ENCODE results near the gene FOXR1.
"Not testable (repeated sequence)": the region's sequence is repeated elsewhere in the genome, so short reads cannot be mapped to it uniquely, and the experiment has no call there.

Gene FOXR1

DNA sequence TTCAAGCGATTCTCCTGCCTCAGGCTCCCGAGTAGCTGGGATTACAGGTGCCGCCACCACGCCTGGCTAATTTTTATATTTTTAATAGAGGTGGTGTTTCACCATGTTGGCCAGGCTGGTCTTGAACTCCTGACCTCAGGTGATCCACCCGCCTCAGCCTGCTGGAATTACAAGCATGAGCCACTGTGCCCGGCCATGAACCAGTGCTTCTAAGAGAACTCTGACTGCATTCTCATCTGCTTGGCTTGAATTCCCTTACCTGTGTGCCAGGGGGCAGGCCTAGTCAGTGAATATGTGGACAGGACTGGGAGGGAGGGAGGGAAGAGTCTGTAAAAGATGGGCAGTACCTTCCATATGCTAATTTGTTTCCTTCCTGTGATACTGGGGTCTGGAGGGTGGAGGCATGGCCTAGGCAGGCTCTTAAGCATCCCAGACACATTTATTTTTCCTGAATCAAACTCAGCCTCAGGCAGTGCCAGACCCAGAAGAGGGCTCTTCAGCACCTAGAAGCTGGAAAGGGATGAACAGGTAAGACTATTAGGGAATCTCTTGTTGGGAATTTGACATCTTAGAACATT, 40.0 kb downstream of the FOXR1 start:
- DNase-seq (no peak), ATAC-seq (peak; percentile 11)
- peak overlapping the region in 1 of 2 donors; percentile 2 for H3K27ac Mint-ChIP-seq
- no peak overlapping the region for H3K4me3 Mint-ChIP-seq
- peaks cover 31% of the 10 kb centered on the region for H3K4me1 Mint-ChIP-seq
- H3K27me3 Mint-ChIP-seq, result no peaks in the 10 kb centered on the region
- H3K9me3 Mint-ChIP-seq, result no peaks in the 10 kb centered on the region

DNA sequence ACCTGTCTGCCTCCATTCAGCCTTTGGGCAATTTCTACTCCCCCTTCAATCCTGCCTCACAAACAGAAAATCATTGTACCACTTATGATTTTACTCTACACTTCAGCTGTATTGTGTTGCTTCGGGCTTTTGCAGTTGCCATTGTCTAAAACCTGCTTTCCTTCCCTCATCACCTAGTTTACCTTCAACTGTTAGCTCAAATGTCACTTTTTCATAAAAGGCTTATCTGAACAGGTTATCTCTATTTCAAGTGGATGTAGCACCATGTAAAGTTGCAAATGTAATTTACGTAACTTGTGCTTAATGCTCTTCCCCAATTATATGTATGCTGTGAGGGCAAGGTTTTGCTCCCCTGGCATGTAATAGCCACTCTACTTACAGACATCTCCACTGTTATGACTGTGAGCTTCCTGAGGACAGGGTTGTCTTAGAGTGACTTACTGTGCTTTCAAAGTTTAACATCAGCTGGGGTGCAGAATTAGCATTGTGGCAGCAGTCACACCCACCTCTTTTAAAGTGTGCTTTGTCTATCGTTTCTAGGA, 41.1 kb downstream of the FOXR1 start:
- no peaks in the 10 kb centered on the region for H3K9me3 Mint-ChIP-seq
- H3K4me1 Mint-ChIP-seq, result peaks cover 30% of the 10 kb centered on the region
- H3K27ac Mint-ChIP-seq, result peak overlapping the region; percentile 9 to 36
- ATAC-seq (no peak), DNase-seq (no peak)
- H3K27me3 Mint-ChIP-seq, result no peaks in the 10 kb centered on the region
- no peak overlapping the region for H3K4me3 Mint-ChIP-seq

- no peak for ATAC-seq
- H3K4me1 Mint-ChIP-seq, result peaks cover 30% of the 10 kb centered on the region
- H3K9me3 Mint-ChIP-seq, result no peaks in the 10 kb centered on the region
- H3K27me3 Mint-ChIP-seq, result no peaks in the 10 kb centered on the region
- H3K4me3 Mint-ChIP-seq, result no peak overlapping the region
- peak overlapping the region in 1 of 2 donors; percentile 38 for H3K27ac Mint-ChIP-seq
- DNase-seq, result no peak
Measured at GRCh38 chr11:119014209-119014924, 42.8 kb downstream of the FOXR1 start.

DNA sequence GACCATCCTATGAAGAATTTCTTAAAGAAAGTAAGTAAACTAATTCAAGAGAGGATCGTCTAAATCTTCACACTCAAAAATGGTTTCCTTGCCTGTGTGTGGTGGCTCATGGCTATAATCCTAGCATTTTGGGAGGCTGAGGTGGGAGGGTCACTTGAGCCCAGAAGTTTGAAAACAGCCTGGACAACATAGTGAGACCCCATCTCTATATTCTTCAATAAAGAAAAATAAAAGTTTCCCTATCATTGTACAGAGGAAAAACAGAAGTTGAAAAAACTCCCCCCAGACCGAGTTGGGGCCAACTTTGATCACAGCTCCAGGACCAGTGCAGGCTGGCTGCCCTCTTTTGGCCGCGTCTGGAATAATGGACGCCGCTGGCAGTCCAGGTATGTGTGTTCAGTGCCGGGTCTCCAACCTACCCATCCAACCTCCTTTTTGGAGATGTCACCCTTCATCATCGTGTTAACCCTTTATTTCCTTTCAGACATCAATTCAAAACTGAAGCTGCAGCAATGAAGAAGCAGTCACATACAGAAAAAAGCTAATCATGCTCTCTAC, 43.6 kb downstream of the FOXR1 start:
- Mint-ChIP-seq H3K27ac (peak overlapping the region in 1 of 2 donors; percentile 81), H3K4me3 (peak overlapping the region; percentile 95 to 99), H3K9me3 (no peaks in the 10 kb centered on the region), H3K4me1 (peaks cover 35% of the 10 kb centered on the region), H3K27me3 (no peaks in the 10 kb centered on the region)
- ATAC-seq, result no peak
- DNase-seq, result no peak

DNA sequence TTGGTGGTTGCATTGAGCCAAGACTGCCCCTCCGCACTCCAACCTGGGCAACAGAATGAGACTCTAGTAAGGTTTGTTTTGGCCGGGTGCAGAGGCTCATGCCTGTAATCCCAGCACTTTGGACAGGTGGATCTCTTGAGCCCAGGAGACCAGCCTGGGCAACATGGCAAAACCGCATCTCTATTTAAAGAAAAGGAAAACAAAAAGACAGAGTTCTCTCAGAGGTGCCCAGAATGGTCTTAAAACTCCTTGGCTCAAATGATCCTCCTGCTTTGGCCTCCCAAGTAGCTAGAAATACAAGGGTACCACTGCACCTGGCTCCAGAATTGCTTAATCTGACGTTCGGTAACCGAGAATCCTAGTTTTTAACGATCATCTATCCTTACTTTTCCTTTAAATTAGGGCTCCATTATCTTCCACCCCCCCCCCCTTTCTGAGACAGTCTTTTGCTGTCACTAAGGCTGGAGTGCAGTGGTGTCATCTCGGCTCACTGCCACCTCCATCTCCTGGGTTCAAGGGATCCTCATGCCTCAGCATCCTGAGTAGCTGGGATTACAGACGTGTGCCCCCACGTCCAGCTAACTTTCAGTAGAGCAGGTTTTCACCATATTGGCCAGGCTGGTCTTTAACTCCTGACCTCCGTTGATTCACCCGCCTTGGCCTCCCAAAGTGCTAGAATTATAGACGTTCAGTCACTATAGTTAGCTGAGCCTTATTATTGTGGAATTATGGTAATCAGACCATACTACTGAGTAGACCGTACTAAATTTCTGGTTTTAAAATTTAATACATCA, 44.9 kb downstream of the FOXR1 start:
- peak overlapping the region in 1 of 2 donors; percentile 99 for H3K27ac Mint-ChIP-seq
- ATAC-seq (no peak), DNase-seq (no peak)
- H3K27me3 Mint-ChIP-seq, result no peaks in the 10 kb centered on the region
- no peaks in the 10 kb centered on the region for H3K9me3 Mint-ChIP-seq
- H3K4me1 Mint-ChIP-seq, result peaks cover 44% of the 10 kb centered on the region
- peak overlapping the region; percentile 95 to 99 for H3K4me3 Mint-ChIP-seq

GRCh38 chr11:119017377-119017776, 45.8 kb downstream of the FOXR1 start:
- not testable (repeated sequence) for ATAC-seq, H3K27me3 Mint-ChIP-seq
- H3K4me3 Mint-ChIP-seq, result peak overlapping the region; percentile 95 to 99

DNA sequence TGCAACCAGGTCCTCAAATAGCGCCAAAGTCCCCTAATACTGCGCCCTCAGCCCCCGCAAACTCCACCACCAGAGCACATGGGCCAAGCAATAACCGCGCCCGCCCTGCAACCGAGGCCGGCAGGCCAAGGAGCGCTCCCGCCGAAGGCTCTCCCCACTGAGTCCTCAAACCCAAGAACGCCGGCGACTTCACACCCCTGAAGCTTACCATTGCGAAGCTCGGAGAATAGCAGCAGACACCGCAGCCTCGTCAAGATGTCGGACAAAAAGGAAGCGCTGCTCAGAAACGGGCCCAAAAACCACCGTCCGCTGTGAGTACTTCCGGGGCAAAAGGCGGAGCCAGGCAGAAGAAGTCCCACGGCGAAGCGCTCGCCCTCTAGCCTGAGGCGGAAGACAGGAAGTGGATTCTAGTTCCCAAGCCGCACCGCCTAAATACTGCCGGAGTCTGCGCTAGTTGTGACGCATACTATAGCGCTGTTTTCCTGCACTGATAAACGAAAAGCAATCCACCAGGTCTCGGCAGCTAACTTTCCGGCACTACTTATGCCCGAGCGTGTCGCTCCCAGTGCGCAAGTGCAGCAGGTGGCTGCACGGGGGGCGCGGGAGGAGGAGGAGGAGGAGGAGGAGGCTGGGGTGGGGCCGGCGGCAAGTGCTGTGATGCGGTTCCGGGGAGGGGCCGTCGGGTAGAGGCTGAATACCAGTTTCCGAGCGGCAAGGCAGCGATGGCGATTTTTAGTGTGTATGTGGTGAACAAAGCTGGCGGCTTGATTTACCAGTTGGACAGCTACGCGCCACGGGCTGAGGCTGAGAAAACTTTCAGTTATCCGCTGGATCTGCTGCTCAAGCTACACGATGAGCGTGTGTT, 46.7 kb downstream of the FOXR1 start, which contains the start of the genes RPS25 and TRAPPC4:
TSS of gene RPS25 (minus strand) at position 270 of the 865 bp plus-strand sequence. CDS start at position 211, 59 bp downstream.
TSS of gene TRAPPC4 (plus strand) at position 693 of the 865 bp plus-strand sequence. CDS start at position 723, 30 bp downstream.
- DNase-seq, result peak; percentile 94 to 95
- Mint-ChIP-seq H3K27me3 (no peaks in the 10 kb centered on the region), H3K4me3 (peak within 1 kb of the TSS; percentile 95 to 99), H3K4me1 (peaks cover 61% of the 10 kb centered on the region), H3K9me3 (no peaks in the 10 kb centered on the region), H3K27ac (peak within 1 kb of the TSS; percentile 99)
- ATAC-seq, result peak; percentile 94

More at GRCh38 chr11:119017377-119017776, 45.8 kb downstream of the FOXR1 start:
- Mint-ChIP-seq H3K27ac (peak overlapping the region; percentile 99), H3K4me1 (peaks cover 54% of the 10 kb centered on the region)
- not testable (repeated sequence) for DNase-seq, H3K9me3 Mint-ChIP-seq

GRCh38 chr11:119019996-119020395, 48.4 kb downstream of the FOXR1 start:
- DNase-seq (no peak), ATAC-seq (no peak)
- no peaks in the 10 kb centered on the region for H3K9me3 Mint-ChIP-seq
- H3K27ac Mint-ChIP-seq, result peak overlapping the region; percentile 86 to 99
- H3K27me3 Mint-ChIP-seq, result no peaks in the 10 kb centered on the region
- H3K4me1 Mint-ChIP-seq, result peaks cover 67% of the 10 kb centered on the region
- H3K4me3 Mint-ChIP-seq, result peak overlapping the region; percentile 95 to 99

- no peaks in the 10 kb centered on the region for H3K27me3 Mint-ChIP-seq
- ATAC-seq (no peak), DNase-seq (no peak)
- no peak overlapping the region for H3K27ac Mint-ChIP-seq
- H3K4me1 Mint-ChIP-seq, result peaks cover 67% of the 10 kb centered on the region
- H3K9me3 Mint-ChIP-seq, result no peaks in the 10 kb centered on the region
- peak overlapping the region in 1 of 2 donors; percentile 35 for H3K4me3 Mint-ChIP-seq
Measured at GRCh38 chr11:119021631-119022030, 50.1 kb downstream of the FOXR1 start.

GRCh38 chr11:119023741-119024140, 52.2 kb downstream of the FOXR1 start:
- Mint-ChIP-seq H3K4me3 (no peak overlapping the region), H3K9me3 (no peaks in the 10 kb centered on the region), H3K27ac (peak overlapping the region in 1 of 2 donors; percentile 74), H3K27me3 (no peaks in the 10 kb centered on the region), H3K4me1 (peaks cover 85% of the 10 kb centered on the region)
- DNase-seq, result no peak
- no peak for ATAC-seq

GRCh38 chr11:119024430-119025098, 53.0 kb downstream of the FOXR1 start:
- H3K27me3 Mint-ChIP-seq, result no peaks in the 10 kb centered on the region
- H3K4me3 Mint-ChIP-seq, result peak overlapping the region in 1 of 2 donors; percentile 16
- H3K4me1 Mint-ChIP-seq, result peaks cover 93% of the 10 kb centered on the region
- ATAC-seq, result no peak
- no peak for DNase-seq
- no peaks in the 10 kb centered on the region for H3K9me3 Mint-ChIP-seq
- peak overlapping the region in 1 of 2 donors; percentile 56 for H3K27ac Mint-ChIP-seq

DNA sequence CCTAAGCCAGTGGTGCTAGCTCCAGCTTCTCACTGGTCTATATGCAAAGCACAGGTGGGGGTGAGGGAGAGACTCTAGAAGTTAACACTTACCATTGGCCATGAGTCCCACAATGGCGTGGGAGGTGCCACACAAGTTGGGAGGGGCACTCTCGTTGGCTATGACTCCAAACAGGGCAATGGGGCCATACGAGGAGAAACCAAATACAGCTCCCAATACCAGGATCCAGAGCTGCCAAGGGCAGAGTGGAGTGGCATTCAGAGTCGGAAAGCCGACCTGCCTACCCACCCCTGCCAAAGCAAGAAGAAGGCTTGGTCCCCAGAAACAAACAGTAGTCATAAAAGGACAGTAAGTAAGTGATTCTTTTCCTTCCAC, 53.5 kb downstream of the FOXR1 start:
- Mint-ChIP-seq H3K9me3 (no peaks in the 10 kb centered on the region), H3K27ac (peak overlapping the region in 1 of 2 donors; percentile 72), H3K4me1 (peaks cover 94% of the 10 kb centered on the region), H3K27me3 (no peaks in the 10 kb centered on the region), H3K4me3 (no peak overlapping the region)
- no peak for ATAC-seq
- DNase-seq, result no peak

DNA sequence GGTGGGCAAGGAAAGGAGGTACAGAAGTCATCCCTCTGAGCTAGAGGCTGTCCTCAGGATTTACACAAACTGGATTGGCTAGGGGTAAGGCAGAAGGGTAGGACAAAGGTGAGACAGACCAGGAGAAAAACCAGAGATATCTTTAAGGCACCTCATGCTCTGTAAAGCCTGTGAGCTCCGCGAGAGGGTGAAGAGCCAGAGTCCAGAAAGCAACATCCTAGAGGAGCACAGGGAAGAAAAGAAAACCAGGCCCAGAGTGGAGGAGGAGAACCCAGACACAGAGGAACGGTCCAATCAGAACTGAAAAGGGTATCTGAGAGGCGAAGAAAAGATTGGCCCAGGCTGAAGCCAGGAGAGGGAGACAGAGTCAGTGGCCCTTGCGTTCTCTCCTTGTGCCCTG, 54.0 kb downstream of the FOXR1 start:
- DNase-seq, result no peak
- Mint-ChIP-seq H3K27me3 (no peaks in the 10 kb centered on the region), H3K9me3 (no peaks in the 10 kb centered on the region), H3K27ac (peak overlapping the region in 1 of 2 donors; percentile 72), H3K4me3 (no peak overlapping the region), H3K4me1 (peaks cover 89% of the 10 kb centered on the region)
- ATAC-seq, result no peak
